Panc1 (cell line): ENCODE data around the gene CFD. TPM values are rescaled to one million over a fixed set of nuclear protein-coding genes. Genes with fewer than 3 reads are reported as not detected.

Experiments
- ATAC-seq: fragments of 200-7000 bp; cut with Tn5 transposase; 2 replicates; pipeline ENCODE4 v1.9.1; 2020; ENCODE audit warnings: mild to moderate bottlenecking, moderate library complexity
- BruUV-seq: library from RNA; stranded (reverse); fragments of 400-500 nt; replicated peaks from 2 replicates; lab custom pipeline; 2021; lab: Mats Ljungman, UMichigan
- CTCF ChIA-PET: fragments of 300-600 bp; sonication (Branson Sonifier 250); formaldehyde crosslinking; loops from one replicate; lab custom pipeline; 2022; ENCODE audit warnings: antibody characterized with exemption; lab: Charles Lee
- POLR2A ChIA-PET: fragments of 300-600 bp; sonication (Branson Sonifier 250); formaldehyde crosslinking; loops from one replicate; lab custom pipeline; 2022; ENCODE audit warnings: antibody characterized with exemption; lab: Charles Lee
- DNase-seq: peaks from one replicate; pipeline ENCODE4 v3.0.0-alpha.2; 2010; ENCODE audit warnings: low read depth, low spot score
- H3K27ac ChIP-seq: 2 replicates; pipeline ENCODE4 v1.5.1; 2011; ENCODE audit warnings: mild to moderate bottlenecking, low read length, inconsistent platforms
- H3K27me3 ChIP-seq: fragments of 200-500 bp; sonication (Bioruptor generic); 2 replicates; pipeline ENCODE4 v1.6.0; 2014; ENCODE audit warnings: low read length, inconsistent platforms; ENCODE audit not compliant: control insufficient read depth, insufficient read depth
- H3K36me3 ChIP-seq: fragments of 200-500 bp; sonication (Bioruptor generic); 2 replicates; pipeline ENCODE4 v1.5.1; 2014; ENCODE audit warnings: inconsistent platforms, mild to moderate bottlenecking, low read length, moderate library complexity; ENCODE audit not compliant: control insufficient read depth, insufficient read depth
- H3K4me1 ChIP-seq: 2 replicates; pipeline ENCODE4 v1.5.1; 2011; ENCODE audit warnings: inconsistent platforms, mild to moderate bottlenecking, low read length, moderate library complexity; ENCODE audit not compliant: control insufficient read depth, insufficient read depth
- H3K4me3 ChIP-seq, 2 experiments: 2 replicates each; pipeline ENCODE4 v1.5.1; 2011 to 2012; ENCODE audit warnings: low read depth in 2 of 2, low read length in 2 of 2, mild to moderate bottlenecking in 2 of 2, inconsistent platforms in 1 of 2, moderate library complexity in 1 of 2
- H3K9me3 ChIP-seq: fragments of 200-500 bp; sonication (Bioruptor generic); 2 replicates; pipeline ENCODE4 v1.5.1; 2014; ENCODE audit warnings: low read depth, mild to moderate bottlenecking, inconsistent platforms, low read length, moderate library complexity; ENCODE audit not compliant: control insufficient read depth, insufficient read depth
- CTCF ChIP-seq: fragments of 450-650 bp; IDR thresholded peaks from 2 replicates; pipeline ENCODE4 v1.5.1; 2017; ENCODE audit warnings: mild to moderate bottlenecking
- POLR2AphosphoS5 ChIP-seq: IDR thresholded peaks from 2 replicates; pipeline ENCODE4 v1.6.1; 2012; ENCODE audit warnings: mild to moderate bottlenecking, low read depth, low read length, moderate library complexity
- SIN3A ChIP-seq: IDR thresholded peaks from 2 replicates; pipeline ENCODE4 v1.6.1; 2012; ENCODE audit warnings: low read depth, mild to moderate bottlenecking, low read length, moderate library complexity, borderline replicate concordance; ENCODE audit not compliant: insufficient read depth
- TCF7L2 ChIP-seq: IDR thresholded peaks from 2 replicates; pipeline ENCODE4 v1.6.1; 2011; ENCODE audit warnings: mild to moderate bottlenecking, low read depth, low read length, inconsistent platforms
- in situ Hi-C: cut with HindIII; loops from 2 replicates; pipeline ENCODE4 v1.10.0; 2016; ENCODE audit warnings: low sequenced_read_pairs, low pct_unique_long_range_greater_than_20kb
- intact Hi-C: fragments of 100-400 bp; cut with micrococcal nuclease; formaldehyde crosslinking; loops from one replicate; pipeline ENCODE4 v1.10.0; 2022; ENCODE audit not compliant: unreplicated experiment
- total RNA-seq: library from RNA; stranded (reverse); gene quantifications from one replicate; pipeline ENCODE4 v1.2.1, GENCODE V29; 2021; ENCODE audit not compliant: unreplicated experiment
- TF ChIP-seq, protein P1 (sequence below), 2 experiments: IDR thresholded peaks; 2 replicates each; pipeline ENCODE4 v1.6.1; 2011 to 2012; ENCODE audit warnings: low read depth in 2 of 2, control low read depth in 1 of 2, low read length in 1 of 2, mild to moderate bottlenecking in 1 of 2, moderate library complexity in 1 of 2; ENCODE audit not compliant: insufficient read depth in 1 of 2

Gene CFD
- total RNA-seq, 1 experiment from 2014 or later, result 9.9 TPM

DNA sequence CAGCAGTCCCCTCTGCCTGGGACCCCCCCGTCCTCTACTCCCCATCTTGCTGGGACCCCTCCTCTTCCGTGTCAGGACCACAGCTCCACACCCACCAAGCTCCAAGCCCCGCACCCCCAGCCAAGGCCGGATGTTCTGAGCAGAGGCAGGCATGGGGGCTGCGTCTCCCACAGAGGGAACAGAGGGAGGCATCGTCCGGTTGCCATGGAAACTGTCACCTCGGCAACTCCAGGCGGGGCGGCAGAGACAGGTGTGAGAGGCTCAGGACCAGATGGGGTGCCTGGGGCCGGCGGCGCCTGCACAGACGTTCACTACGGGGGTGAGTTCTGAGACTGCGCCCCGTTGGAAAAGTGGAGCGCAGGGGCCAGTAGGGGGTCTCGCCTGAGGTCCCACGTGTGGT is 39.2 kb downstream of the CFD start:
- CTCF ChIA-PET, result no interaction called here

DNA sequence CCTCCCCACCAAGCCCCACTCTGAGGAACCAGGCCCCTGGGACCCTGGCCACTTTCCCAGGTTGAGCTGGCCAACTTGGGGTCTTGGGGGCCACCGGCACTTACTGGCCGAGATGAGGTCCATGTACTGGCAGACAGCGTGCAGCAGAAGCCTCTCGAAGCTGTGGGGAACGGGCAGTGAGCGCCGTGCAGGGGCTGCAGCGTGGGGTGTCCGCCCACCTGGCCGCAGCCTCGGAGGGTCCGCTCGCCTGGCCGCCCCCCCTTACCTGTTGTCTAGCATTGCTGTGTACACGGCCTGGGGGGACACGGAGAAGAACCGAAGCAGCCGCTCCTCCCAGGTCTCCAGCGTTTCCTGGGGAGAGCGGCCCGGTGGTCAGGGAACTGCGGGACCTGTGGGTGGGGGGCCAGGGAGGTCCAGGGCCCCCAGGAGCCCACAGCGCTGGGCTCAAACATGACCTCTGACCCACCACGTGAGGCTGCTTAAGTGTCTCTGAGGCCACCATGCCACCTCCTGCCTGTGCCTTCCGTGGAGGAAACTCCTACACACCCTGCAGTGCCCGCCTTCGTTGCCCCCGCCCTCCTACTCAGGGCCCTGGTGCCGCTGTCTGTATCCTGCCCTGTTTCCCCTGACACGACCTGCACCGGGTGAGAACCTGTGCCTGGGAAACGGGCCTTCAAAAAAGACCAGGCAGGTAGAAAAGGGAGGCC is 40.0 kb downstream of the CFD start:
- CTCF ChIA-PET, result no interaction called here
- no peaks in the 10 kb centered on the region for H3K27me3 ChIP-seq
- intact Hi-C loops, result no loop called here
- H3K36me3 ChIP-seq, result no peaks in the 10 kb centered on the region
- H3K4me3 ChIP-seq, result no peak overlapping the region
- ATAC-seq (peak; percentile 31; the same call in 1 of the 2 replicates), DNase-seq (no peak)
- no peaks in the 10 kb centered on the region for H3K9me3 ChIP-seq
- in situ Hi-C loops, result no loop called here
- POLR2A ChIA-PET, result no interaction called here
- BruUV-seq, result no TSS peak
- H3K27ac ChIP-seq, result no peak overlapping the region
- TF ChIP-seq POLR2AphosphoS5, result no peak
- no peak for TF ChIP-seq SIN3A
- TF ChIP-seq, protein P1, sequence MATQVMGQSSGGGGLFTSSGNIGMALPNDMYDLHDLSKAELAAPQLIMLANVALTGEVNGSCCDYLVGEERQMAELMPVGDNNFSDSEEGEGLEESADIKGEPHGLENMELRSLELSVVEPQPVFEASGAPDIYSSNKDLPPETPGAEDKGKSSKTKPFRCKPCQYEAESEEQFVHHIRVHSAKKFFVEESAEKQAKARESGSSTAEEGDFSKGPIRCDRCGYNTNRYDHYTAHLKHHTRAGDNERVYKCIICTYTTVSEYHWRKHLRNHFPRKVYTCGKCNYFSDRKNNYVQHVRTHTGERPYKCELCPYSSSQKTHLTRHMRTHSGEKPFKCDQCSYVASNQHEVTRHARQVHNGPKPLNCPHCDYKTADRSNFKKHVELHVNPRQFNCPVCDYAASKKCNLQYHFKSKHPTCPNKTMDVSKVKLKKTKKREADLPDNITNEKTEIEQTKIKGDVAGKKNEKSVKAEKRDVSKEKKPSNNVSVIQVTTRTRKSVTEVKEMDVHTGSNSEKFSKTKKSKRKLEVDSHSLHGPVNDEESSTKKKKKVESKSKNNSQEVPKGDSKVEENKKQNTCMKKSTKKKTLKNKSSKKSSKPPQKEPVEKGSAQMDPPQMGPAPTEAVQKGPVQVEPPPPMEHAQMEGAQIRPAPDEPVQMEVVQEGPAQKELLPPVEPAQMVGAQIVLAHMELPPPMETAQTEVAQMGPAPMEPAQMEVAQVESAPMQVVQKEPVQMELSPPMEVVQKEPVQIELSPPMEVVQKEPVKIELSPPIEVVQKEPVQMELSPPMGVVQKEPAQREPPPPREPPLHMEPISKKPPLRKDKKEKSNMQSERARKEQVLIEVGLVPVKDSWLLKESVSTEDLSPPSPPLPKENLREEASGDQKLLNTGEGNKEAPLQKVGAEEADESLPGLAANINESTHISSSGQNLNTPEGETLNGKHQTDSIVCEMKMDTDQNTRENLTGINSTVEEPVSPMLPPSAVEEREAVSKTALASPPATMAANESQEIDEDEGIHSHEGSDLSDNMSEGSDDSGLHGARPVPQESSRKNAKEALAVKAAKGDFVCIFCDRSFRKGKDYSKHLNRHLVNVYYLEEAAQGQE (IDR thresholded peaks at IDR 0.05; ENCODE audit: insufficient read depth in 1 of 2, low read depth in 2 of 2, low read length in 1 of 2), result no peak
- no peak for TF ChIP-seq CTCF
- no peak for TF ChIP-seq TCF7L2
- no peaks in the 10 kb centered on the region for H3K4me1 ChIP-seq

More for the DNA sequence above, 39.2 kb downstream of the CFD start:
- Histone ChIP-seq H3K27me3 (no peaks in the 10 kb centered on the region), H3K36me3 (no peaks in the 10 kb centered on the region), H3K4me3 (no peak overlapping the region), H3K27ac (no peak overlapping the region), H3K9me3 (no peaks in the 10 kb centered on the region), H3K4me1 (no peaks in the 10 kb centered on the region)
- BruUV-seq, result no TSS peak
- POLR2A ChIA-PET, result interaction anchor here (0.6 kb wide), 1 partner anchor 20 kb away, joined by 4 read pairs; no protein-coding TSS in a partner anchor
- in situ Hi-C loops, result no loop called here
- TF ChIP-seq, protein P1 (IDR thresholded peaks at IDR 0.05; ENCODE audit: insufficient read depth in 1 of 2, low read depth in 2 of 2, low read length in 1 of 2), result no peak
- TF ChIP-seq TCF7L2 (no peak), POLR2AphosphoS5 (no peak), SIN3A (no peak), CTCF (no peak)
- ATAC-seq, result no peak
- no peak for DNase-seq
- intact Hi-C loops, result no loop called here
